Testis (tissue), 3 donors: ENCODE measurements around the gene IL5RA. TPM values are rescaled to one million over a fixed set of nuclear protein-coding genes. Genes with fewer than 3 reads are reported as not detected.

Experiments
- DNase-seq: peaks from one replicate; pipeline ENCODE4 v3.0.0-alpha.2; 2019
- H3K27ac ChIP-seq, 2 donors: fragments of 200-600 bp; sonication (generic); one replicate each; pipeline ENCODE4 v1.5.1; 2019
- H3K27me3 ChIP-seq: fragments of 200-600 bp; sonication (generic); one replicate; pipeline ENCODE4 v1.5.1; 2019
- H3K36me3 ChIP-seq: fragments of 200-600 bp; sonication (generic); one replicate; pipeline ENCODE4 v1.5.1; 2017; ENCODE audit warnings: low read depth; ENCODE audit errors: missing control alignments
- H3K4me1 ChIP-seq: fragments of 200-600 bp; sonication (generic); one replicate; pipeline ENCODE4 v1.5.1; 2019
- H3K4me3 ChIP-seq, 2 donors: fragments of 200-600 bp; sonication (generic); one replicate each; pipeline ENCODE4 v1.5.1; 2017 to 2019
- H3K9me3 ChIP-seq: fragments of 200-600 bp; sonication (generic); one replicate; pipeline ENCODE4 v1.5.1; 2017
- POLR2A ChIP-seq: fragments of 450-650 bp; IDR thresholded peaks from one replicate; pipeline ENCODE4 v1.6.1; 2017; ENCODE audit warnings: antibody characterized with exemption, mild to moderate bottlenecking, moderate library complexity
- WGBS, 2 donors: methylation state at CpG; one replicate each; pipeline ENCODE4 v1.1.5; 2018; 5-methylcytosine and 5-hydroxymethylcytosine counted together
- intact Hi-C: fragments of 100-400 bp; cut with DNase I; formaldehyde crosslinking; loops from one replicate; pipeline ENCODE4 v1.15.1; 2023; ENCODE audit warnings: low total_unique reads
- polyA plus RNA-seq: library from polyadenylated mRNA; stranded (reverse); fragments of 350-450 nt; fragmentation: Illumina TruSeq; extraction: RNeasy Lipid Tissue Mini Kit (QIAGEN cat#74804); gene quantifications from one replicate; pipeline ENCODE4 v1.2.3, GENCODE V29; 2014; ENCODE audit warnings: low read depth, low replicate concordance; ENCODE audit not compliant: insufficient read depth
- total RNA-seq, 2 donors: library from RNA; depleted of rRNA; stranded (reverse); fragments of >200 nt; gene quantifications; one replicate each; pipeline ENCODE4 v1.2.3, GENCODE V29; 2016
- TF ChIP-seq, protein P1 (sequence below), 3 experiments: fragments of 450-650 bp in 2 of 3; fragments of 200-600 bp in 1 of 3; sonication (generic) in 1 of 3; IDR thresholded peaks; one replicate each; pipeline ENCODE4 v1.5.1; 2016 to 2019; ENCODE audit warnings: antibody characterized with exemption in 3 of 3, mild to moderate bottlenecking in 2 of 3, moderate library complexity in 1 of 3

Gene IL5RA
- total and polyA plus RNA-seq, 3 donors from 2014 or later, result 0.43 to 1.8 (median 0.87) TPM

- Histone ChIP-seq H3K4me3 (no peak overlapping the region), H3K9me3 (no peaks in the 10 kb centered on the region), H3K4me1 (peaks cover 8% of the 10 kb centered on the region), H3K36me3 (no peaks in the 10 kb centered on the region), H3K27ac (no peak overlapping the region), H3K27me3 (no peaks in the 10 kb centered on the region)
- DNase-seq, result no peak
- no peak for TF ChIP-seq POLR2A
- TF ChIP-seq, protein P1, sequence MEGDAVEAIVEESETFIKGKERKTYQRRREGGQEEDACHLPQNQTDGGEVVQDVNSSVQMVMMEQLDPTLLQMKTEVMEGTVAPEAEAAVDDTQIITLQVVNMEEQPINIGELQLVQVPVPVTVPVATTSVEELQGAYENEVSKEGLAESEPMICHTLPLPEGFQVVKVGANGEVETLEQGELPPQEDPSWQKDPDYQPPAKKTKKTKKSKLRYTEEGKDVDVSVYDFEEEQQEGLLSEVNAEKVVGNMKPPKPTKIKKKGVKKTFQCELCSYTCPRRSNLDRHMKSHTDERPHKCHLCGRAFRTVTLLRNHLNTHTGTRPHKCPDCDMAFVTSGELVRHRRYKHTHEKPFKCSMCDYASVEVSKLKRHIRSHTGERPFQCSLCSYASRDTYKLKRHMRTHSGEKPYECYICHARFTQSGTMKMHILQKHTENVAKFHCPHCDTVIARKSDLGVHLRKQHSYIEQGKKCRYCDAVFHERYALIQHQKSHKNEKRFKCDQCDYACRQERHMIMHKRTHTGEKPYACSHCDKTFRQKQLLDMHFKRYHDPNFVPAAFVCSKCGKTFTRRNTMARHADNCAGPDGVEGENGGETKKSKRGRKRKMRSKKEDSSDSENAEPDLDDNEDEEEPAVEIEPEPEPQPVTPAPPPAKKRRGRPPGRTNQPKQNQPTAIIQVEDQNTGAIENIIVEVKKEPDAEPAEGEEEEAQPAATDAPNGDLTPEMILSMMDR (IDR thresholded peaks at IDR 0.05), result no peak
- intact Hi-C loops, result no loop called here
- WGBS, 2 donors, result 72 to 77% methylated on average over 5 of the region's 5 CpGs
Observed at GRCh38 chr3:3129579-3129978, 19.4 kb upstream of the IL5RA start.

- no peak for DNase-seq
- intact Hi-C loops, result no loop called here
- 30% methylated on average over 20 of the region's 20 CpGs for WGBS, 2 donors
Observed at GRCh38 chr3:3127432-3128010, 17.3 kb upstream of the IL5RA start.

DNA sequence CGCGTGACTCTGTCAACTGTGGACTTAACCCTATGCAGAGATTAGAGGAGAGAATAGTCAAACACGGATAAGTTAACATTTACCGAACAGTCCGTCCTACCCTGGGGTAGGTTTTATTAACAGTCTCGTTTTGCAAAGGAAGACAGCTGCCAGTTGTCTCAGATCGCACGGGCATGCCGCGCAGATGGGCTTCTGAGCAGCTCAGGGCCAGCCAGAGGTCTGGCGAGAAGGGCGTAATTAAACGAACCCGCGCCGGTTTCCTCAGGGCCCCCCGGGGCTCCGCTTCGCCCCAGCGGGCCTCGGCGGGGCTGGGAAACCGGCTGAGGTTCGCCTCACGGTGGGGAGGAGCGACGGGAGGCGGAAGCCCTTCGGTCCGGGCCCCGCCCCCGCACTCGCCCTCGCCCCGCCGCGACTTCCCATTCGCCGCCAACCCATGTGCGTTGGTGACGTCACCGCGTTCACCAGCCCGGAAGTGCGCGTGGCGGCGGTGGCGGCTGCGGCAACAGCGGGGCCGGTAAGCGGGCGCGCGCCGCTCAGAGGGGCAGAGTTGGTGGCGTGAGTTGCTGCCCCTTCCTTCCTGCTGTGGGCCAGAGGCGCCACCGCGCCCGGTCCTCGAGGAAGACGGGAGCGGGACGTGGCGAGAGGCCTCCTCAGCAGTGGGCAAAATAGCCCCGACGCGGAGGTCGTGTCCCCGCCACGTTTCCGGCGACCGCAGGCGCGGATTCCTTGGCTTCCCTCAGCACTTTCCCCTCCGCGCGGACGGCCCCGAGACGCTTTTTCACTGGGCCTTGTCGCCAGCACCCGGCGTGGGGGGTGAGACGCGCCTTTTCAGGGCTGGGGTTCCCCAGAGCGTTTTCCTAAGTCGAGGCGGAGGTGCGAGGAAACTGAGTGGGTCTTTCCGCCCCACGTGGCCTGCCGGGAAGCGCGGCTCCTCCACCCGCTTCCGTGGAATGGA, 16.6 kb upstream of the IL5RA start, which contains the start of gene TRNT1:
Gene TRNT1, plus strand, starts transcription at position 464 of the 955 bp plus-strand sequence. CDS start 2,101 bp downstream, outside the sequence.
- Histone ChIP-seq H3K27ac (peak within 1 kb of the TSS; percentile 70 to 83), H3K27me3 (no peaks in the 10 kb centered on the region), H3K9me3 (no peaks in the 10 kb centered on the region), H3K36me3 (no peaks in the 10 kb centered on the region), H3K4me3 (peak within 1 kb of the TSS; percentile 80 to 89), H3K4me1 (peaks cover 8% of the 10 kb centered on the region)
- TF ChIP-seq, protein P1 (IDR thresholded peaks at IDR 0.05), result no peak
- peak; percentile 6 for TF ChIP-seq POLR2A
- intact Hi-C loops, result no loop called here
- DNase-seq, result peak; percentile 97
- WGBS, 2 donors, result 1 to 2% methylated on average over 14 to 81 of the region's 100 CpGs

More at GRCh38 chr3:3127432-3128010, 17.3 kb upstream of the IL5RA start:
- Histone ChIP-seq H3K27me3 (no peaks in the 10 kb centered on the region), H3K4me3 (peak overlapping the region; percentile 80 to 89), H3K9me3 (no peaks in the 10 kb centered on the region), H3K36me3 (no peaks in the 10 kb centered on the region), H3K4me1 (peaks cover 8% of the 10 kb centered on the region), H3K27ac (peak overlapping the region; percentile 70 to 83)
- TF ChIP-seq POLR2A, result no peak

DNA sequence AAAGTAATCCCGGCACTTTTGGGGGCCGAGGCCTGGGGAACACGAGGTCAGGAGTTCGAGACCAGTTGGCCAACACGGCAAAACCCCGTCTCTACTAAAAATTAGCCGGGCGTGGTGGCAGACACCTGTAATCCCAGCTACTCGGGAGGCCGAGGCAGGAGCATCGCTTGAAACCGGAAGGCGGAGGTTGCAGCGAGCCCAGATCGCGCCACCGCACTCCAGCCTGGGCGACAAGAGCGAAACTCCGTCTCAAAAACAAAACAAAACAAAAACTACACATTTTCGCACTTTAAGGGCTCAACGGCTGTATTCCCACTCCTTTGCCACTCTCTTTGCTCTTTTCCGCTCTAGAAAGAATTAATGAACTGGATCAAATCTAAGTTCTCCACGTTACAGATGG, 15.8 kb upstream of the IL5RA start:
- TF ChIP-seq, protein P1 (IDR thresholded peaks at IDR 0.05), result no peak
- no peak for TF ChIP-seq POLR2A
- H3K4me3 ChIP-seq, result peak overlapping the region; percentile 80 to 89
- H3K4me1 ChIP-seq, result peaks cover 8% of the 10 kb centered on the region
- DNase-seq, result no peak
- no peaks in the 10 kb centered on the region for H3K27me3 ChIP-seq
- intact Hi-C loops, result no loop called here
- H3K27ac ChIP-seq, result peak overlapping the region; percentile 70 to 83
- no peaks in the 10 kb centered on the region for H3K9me3 ChIP-seq
- H3K36me3 ChIP-seq, result no peaks in the 10 kb centered on the region
- 60 to 72% methylated on average over 24 of the region's 24 CpGs for WGBS, 2 donors

DNA sequence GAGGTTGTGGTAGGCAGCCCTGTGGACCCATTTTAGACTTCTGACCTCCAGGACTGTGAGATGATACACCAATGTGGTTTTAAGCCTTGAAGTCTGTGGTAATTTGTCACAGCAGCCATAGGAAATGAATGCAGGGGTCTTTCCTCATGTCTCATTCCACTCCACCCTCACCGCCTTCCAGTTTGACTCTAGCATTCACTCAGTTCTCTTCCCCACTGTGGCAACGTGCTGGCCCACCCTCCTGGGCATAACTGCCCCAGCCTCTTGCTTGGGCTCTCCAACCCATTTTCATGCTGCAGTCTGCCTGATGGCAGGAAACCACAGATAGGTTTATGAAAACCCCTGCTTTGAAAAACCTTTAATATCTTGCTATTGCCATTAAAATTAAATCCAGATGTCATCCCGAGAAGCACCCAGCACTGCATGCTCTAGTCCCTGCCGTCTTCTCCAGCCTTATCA, 9.2 kb upstream of the IL5RA start:
- WGBS, 2 donors, result 71 to 74% methylated on average over 4 of the region's 4 CpGs
- no peak for DNase-seq
- no peaks in the 10 kb centered on the region for H3K27me3 ChIP-seq
- TF ChIP-seq, protein P1 (IDR thresholded peaks at IDR 0.05), result no peak
- no peak for TF ChIP-seq POLR2A
- intact Hi-C loops, result no loop called here
- no peaks in the 10 kb centered on the region for H3K9me3 ChIP-seq
- H3K4me3 ChIP-seq, result no peak overlapping the region
- H3K36me3 ChIP-seq, result no peaks in the 10 kb centered on the region
- H3K4me1 ChIP-seq, result no peaks in the 10 kb centered on the region
- H3K27ac ChIP-seq, result no peak overlapping the region
